GF-D8 (cell line): Measurements from ENCODE around the gene PRXL2A.
"Not testable (repeated sequence)": the region's sequence is repeated elsewhere in the genome, so short reads cannot be mapped to it uniquely, and the experiment has no call there.

Experiments used
- DNase-seq: peaks from one replicate; lab custom pipeline; 2025; lab: John Stamatoyannopoulos, UW

Gene PRXL2A

GRCh38 chr10:80477813-80478212 lies 69.5 kb downstream of the PRXL2A start:
- DNase-seq, result no peak

DNA sequence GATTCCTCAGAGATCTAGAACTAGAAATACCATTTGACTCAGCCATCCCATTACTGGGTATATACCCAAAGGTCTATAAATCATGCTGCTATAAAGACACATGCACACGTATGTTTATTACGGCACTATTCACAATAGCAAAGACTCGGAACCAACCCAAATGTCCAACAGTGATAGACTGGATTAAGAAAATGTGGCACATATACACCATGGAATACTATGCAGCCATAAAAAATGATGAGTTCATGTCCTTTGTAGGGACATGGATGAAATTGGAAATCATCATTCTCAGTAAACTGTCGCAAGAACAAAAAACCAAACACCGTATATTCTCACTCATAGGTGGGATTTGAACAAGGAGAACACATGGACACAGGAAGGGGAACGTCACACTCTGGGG lies 72.0 kb downstream of the PRXL2A start:
- DNase-seq, result not testable (repeated sequence)

GRCh38 chr10:80480852-80481251 lies 72.5 kb downstream of the PRXL2A start:
- no peak for DNase-seq

GRCh38 chr10:80484243-80484642 lies 75.9 kb downstream of the PRXL2A start:
- no peak for DNase-seq

- no peak for DNase-seq
Measured at GRCh38 chr10:80484676-80485075, 76.3 kb downstream of the PRXL2A start.

GRCh38 chr10:80485076-80485945 lies 77.0 kb downstream of the PRXL2A start:
- DNase-seq, result peak; percentile 53

GRCh38 chr10:80485946-80486764 lies 77.8 kb downstream of the PRXL2A start:
- DNase-seq, result peak; percentile 73
